Stimulated activated naive CD8-positive, alpha-beta T cell treated with anti-CD3 and anti-CD28 coated beads, Interleukin-15, Interleukin-2, amounts not matched to agents 100 U/mL and 50 U/mL, for 24 hours (primary cell): Measurements from ENCODE around the gene KCNC2.

ENCODE experiments used
- ATAC-seq: fragments of 150-1000 bp; cut with Tn5 transposase; one replicate; pipeline ENCODE4 v1.10.0; 2021
- DNase-seq: peaks from one replicate; pipeline ENCODE4 v3.0.0; 2021

The KCNC2 gene

DNA sequence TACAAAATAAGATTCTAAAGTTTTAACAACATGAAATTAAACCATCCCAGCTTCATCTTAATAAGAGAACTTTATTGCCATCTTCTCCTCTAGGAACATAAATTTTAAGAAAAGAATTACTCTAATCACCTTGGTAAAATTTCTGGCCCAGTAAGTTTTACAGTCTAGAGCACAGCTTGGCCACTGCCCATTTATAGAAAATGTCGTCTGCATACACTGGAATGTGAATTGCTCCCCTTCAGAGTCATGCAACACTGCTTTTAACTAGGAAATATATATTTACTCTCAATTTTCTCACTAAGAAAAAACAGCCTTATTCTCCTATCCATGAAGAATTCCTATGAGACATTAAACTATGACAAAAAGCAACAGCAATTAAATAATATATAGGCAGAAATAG is 48.2 kb downstream of the KCNC2 start:
- ATAC-seq (no peak), DNase-seq (no peak)

DNA sequence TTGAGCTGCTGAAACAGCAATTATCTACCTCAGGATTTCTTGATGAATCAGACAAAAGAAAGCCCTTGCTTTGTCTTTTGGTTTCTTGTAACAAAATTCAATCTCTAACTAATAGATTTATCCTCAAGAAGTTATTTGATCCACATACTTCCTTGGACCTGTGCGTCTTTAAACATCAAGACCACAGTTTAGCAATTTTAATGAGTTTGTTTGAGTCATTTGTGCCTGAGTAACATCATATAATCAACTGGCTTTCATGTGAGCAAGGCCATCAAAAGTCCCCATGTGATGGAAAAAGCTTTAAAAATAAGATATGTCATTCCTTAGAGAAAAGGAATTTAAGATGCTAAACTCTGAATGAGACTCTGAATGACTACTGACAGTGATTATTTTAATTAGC is 52.3 kb downstream of the KCNC2 start:
- DNase-seq (no peak), ATAC-seq (no peak)

DNA sequence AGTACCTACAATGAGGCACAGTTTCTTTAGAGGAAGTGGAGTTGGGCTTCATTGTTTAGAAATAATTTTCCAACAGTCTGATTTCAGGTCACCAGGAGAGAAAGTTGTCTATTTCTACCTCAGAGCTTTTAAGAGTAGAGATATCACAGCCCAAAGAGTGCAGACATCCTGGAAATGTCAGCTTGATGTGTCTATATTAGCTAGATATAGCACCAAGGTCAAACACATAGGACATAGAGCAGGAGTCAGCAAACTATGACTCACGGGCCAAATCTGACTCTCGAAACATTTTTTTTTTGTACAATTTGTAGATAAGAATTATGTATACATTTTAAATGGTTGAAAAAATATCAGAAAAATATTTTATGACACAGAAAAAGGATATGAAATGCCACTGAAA is 53.7 kb downstream of the KCNC2 start:
- no peak for ATAC-seq
- DNase-seq: no peak

DNA sequence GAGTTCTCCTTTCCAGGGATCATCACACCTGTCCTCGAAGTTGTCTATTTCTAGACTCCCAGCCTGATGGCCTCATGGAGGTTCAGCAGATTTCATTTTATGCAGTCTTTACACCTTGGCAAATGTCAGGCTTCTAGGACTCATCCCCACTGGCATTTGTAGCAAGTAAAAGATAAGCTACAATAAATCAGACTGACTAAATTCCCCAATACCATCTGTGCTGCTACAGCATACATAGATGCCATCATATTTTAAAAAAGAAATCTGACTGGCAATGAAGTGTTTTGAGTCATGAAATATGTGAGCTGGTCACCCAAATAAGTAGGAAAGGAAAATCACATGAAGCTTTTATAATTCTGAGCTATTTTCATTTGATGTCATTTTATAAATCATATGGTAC is 55.3 kb downstream of the KCNC2 start:
- ATAC-seq (no peak), DNase-seq (no peak)

DNA sequence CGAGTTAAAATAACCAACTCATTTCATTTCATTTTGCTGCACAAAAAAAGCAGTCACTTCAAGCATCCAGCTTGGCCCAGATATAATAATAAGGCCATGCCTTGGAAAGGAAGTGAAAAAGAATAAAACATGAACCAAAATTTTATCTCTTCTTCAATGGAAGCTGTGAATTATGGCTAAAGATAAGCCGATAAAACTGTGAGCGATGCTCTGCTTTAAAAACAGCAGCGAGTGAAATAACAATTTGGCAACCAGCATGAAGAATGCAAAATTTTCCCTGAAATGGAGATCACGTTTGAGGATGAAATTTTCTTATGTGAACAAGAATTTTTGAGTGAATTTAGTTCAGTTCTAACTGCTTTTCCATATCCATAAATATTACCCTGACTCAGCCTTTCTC is 70.4 kb downstream of the KCNC2 start:
- ATAC-seq: no peak
- DNase-seq: no peak

DNA sequence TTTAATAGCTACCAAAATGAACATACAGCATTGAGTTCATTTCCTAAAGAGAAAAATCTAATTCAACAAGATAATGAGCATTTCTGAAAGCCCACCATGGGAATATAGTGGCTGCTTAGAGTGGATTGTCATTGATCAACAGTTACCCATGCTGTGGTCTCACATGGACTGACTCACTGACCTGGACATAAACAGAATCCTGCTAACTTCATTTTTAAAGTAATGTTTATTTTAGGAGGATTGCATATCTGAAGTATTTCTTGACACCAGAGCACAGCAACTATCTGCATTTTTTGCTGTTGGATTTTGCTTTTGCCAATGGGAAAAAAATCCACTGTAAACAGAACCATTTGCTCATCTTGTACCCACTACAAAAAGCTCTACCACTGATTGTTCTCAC is 71.7 kb downstream of the KCNC2 start:
- no peak for ATAC-seq
- DNase-seq: no peak

DNA sequence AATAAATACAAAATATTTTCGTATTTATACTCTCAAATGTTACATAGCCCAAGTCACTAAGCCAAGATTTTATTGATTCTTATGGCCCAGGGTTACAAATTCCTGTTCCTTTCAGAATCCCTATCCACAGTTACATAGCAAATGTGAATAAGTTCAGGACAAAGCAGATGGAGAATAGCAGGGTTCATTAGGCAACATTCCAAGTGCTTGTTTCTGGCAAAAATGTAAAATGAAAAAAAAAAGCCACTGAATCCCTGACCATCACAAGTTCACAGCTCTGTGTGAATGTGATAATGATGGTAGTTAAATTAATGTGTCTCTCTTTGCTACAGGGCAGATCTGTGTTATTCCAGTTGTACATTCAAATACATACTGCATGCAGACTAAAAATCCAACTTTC is 74.6 kb downstream of the KCNC2 start:
- DNase-seq (no peak), ATAC-seq (no peak)

DNA sequence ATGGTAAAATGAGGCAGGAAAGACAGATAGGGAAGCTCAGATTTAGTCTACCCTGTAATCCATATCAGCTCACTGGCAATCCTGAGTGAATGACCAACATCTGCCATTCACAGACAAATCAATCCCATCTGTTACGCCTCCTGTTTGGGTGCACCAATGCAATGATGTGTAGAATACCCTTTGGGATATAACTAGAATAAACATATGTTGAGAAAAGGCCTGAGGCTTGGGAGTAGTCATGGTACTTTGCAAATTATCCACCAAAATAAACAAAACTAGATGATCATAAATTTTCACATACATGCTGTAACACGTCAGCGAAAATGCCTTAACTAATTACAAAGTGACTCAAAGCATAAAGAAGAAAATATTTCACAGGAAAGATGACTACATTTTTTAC is 78.8 kb downstream of the KCNC2 start:
- DNase-seq (no peak), ATAC-seq (no peak)

DNA sequence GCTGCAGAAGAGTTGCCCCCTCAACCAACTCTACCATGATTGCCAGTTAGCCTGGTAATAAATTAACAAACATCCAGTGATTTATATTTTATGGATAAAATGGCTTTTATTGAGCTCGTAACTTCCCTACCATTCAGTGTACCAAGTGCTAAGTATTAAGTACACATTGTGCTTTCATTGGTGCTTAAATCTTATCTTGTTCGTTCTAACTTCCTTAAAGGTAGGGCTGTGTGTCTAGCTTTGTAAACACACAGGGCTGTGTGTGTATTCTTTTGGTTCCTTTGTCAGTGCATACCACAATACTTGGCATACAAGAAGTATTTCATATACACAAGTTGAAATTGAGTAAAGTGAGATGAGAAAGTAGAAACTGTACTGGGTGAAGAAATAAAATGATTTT is 80.4 kb downstream of the KCNC2 start:
- ATAC-seq: no peak
- no peak for DNase-seq

DNA sequence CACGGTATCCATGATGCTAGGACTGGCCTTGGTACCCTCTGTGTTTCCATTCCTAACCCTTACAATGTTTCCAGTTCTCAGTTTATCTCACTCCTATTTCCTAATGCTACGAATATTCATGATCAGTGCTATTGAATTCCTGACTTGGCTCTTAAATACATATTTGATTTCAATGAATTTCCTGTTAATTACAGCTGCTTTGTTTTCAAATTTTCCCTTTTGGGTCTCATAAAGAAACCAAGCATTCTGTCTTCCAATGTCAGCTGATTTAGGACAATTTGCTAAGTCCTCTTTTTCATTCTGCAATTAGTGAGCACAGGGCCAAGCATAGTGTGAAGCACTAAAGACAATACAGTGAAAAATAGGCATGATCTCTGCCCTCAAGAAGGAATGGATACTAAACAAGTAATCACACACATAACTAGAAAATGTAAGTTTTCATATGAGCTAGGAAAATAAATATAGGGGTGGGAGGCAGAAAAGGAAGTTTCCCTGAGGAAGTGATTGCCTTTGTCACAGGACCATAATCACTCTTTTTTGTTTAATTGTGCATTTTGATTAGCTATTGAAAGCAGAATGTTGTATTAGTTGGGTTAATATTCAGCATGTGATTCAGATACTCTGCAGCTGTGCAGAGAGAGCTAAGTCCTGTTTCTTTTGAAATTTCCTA is 88.5 kb downstream of the KCNC2 start:
- no peak for DNase-seq
- ATAC-seq: no peak

DNA sequence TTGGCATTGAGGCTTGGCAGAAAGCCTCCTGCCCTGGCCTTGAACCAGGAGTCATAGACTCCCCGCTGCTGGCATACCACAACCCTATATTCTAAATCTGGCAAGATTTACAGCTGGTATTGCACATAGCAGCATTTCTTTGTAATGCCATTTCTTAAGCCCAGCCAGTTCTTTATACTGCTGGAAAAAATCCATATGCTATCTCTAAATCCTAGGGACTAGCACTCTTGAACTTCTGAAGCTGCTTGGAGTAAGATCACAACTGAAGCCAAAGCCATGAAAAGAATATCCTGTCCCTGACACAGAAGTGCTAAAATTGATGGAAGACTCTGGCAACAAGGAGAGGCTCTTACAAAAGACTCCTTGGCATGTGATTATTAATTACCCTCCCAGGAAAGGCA is 89.3 kb downstream of the KCNC2 start:
- no peak for DNase-seq

DNA sequence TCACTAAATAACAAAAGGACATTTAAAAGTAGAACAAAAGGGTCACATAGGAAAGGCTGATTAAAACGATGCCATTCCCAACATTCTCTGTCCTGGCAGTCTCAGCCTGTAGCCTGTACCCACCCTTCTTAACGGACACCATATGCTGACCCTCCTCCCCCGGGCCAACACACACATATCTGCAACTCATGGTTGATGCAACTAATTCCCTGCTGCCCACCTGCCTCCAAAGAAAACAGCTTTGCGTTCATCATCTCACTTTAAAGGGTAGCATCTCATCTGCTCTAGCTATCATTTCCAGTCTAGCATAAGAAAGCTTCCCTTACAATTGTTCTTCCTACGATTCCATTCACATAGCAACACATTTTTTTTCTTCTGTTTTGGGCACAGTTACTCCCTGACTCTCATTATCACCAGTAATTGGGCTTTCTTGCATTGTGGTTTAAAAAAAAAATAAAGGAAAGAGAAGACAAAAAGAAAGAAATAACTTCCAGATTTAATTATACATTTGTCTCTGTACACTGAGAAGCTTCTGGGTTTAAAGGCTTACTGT is 92.9 kb downstream of the KCNC2 start:
- DNase-seq: no peak
- ATAC-seq: no peak

More for the DNA sequence above, 89.3 kb downstream of the KCNC2 start:
- ATAC-seq: no peak

DNA sequence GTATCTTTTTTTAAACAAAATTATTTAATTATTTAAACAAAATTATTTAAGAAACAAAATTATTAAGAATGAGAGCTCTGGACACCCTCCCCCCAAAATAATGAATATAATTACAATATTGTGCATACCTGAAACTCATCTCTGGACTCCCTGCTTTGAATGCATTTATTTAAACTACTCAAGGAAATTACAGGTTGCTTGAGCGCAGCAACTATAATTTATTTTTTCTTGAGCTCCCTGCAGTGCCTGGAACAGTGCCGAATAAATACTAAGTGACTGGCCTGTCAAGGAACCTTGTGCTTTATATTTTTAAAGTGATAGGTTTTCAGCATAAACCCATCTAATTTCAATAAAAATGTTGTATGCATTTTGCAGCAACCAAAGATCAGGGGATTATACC is 93.9 kb downstream of the KCNC2 start:
- DNase-seq (no peak), ATAC-seq (no peak)

DNA sequence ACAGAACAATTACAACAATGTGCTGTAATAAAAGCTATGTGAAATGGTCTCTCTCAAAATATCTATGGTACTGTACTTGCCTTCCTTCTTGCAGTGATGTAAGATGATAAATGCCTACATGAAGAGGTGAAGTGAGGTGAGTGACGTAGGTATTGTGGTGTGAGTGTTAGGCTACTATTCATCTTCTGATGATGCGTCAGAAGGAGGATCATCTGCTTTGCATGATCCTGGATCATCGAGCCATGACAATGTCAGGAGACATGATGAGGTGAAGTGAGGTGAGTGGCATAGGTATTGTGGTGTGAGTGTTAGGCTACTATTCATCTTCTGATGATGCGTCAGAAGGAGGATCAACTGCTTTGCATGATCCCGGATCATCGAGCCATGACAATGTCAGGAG is 105.8 kb downstream of the KCNC2 start:
- DNase-seq (no peak), ATAC-seq (no peak)

DNA sequence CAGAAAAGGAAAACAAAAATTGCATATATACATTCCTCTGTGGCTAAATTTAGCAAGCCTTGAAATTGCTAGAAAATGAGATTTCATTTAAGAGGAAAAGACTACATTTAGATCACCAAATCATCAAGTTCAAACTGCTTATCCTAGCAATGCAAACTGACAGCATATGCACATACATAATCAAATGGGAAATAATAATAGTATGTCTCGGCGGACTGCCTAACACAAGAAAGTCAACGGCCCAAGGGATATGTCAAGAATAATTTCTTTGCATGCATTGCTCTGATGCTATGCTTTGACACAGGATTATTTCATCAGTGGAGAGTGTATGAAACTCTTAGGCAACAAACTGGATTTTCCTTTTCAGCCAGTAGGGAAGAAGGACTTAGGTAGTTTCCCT is 107.9 kb downstream of the KCNC2 start:
- DNase-seq (no peak), ATAC-seq (no peak)

DNA sequence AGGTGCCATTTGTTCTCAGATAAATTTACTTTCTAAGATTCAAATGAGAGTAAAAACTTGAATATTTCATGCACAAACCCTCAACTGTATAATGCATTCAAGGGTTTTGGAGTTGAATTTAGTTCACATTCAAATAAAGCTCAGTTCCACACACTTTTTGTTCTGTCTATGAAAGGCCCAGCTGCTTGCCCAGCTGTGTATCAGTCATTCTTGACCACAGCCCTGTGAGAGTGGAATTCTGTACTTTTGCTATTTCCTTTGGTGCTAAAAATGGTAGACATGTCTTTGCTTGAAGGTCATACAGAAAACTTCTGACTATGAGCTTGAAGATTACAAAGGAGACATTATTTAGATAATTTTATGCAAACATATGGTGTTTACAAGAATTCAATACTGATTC is 110.4 kb downstream of the KCNC2 start:
- DNase-seq (no peak), ATAC-seq (no peak)

DNA sequence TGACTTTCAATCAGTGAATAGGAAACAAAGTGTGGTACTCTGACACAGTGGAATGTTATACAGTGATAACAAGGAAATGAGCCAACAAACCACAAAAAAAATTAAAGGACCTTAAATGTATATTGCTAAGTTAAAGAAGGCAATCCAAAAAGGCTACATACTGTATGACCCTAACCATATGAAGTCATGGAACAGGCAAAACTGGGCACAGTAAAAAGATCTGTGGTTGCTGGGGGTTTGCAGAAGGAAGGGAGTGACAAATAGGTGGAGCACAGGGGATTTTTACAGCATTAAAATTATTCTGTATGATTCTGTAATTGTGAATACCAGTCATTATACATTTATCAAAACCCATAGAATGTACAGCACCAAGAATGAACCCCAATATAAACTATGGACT is 112.6 kb downstream of the KCNC2 start:
- peak; percentile 69 for ATAC-seq
- no peak for DNase-seq

DNA sequence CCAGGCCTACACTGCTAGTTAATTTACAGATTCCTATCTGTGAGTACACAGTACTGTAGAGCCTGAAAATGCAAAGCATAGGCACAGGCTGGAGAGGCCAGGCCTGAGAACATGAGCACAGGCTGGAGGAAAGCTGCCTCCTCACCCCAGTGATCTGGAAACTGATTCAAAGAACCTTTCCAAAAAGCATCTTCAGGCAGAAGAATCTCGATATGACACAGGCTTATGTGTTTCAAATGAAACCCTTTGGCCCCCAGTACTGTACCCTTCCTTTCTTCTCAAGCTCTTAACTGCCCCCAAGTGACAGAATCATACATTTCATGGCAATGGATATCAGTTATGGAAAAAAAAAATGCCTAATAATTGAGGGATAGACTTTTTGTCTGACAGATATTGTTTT is 122.0 kb downstream of the KCNC2 start:
- peak; percentile 57 for ATAC-seq

DNA sequence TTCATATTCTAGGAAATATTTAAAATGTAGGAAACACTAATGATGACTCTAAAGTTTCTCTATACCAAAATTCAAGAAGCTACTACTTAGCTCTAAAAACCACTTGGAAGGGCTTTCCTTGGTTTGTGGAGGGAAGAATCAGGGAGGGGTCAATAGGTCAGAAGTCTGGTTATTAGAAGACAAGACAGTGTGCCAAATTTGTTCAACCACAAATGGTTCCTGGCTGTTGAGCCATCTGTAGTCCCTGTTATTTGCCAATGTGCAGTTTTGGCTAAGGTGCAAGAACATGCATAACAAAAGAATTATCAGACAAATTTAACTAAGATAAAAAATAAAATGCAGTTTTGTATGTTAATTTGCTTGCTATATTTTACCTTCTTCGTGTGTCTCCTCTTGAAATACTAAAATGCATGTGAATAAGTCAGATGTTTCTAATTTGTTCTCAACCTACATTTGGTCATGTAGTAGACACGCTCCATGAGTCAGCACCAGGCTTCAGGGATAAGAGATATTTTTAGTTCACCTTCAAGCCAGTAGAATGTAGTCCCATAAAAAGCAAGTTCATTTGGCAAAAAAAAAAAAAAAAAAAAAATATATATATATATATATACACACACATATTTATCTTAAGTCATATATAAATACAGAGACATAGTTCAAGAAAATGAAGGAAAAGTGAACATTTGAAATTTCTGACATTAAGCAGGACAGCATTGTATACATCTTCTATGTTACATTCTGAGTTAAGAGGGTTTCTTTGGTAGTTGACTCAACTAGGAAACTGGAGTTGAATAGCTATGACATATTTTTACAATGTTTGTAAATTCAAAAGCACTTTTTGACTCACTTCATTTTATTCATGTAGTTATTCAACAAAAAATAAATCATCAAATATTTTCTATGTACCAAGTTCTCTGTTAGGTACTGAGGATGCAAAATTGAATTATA is 123.3 kb downstream of the KCNC2 start:
- DNase-seq: no peak
- no peak for ATAC-seq

More for the DNA sequence above, 122.0 kb downstream of the KCNC2 start:
- no peak for DNase-seq

DNA sequence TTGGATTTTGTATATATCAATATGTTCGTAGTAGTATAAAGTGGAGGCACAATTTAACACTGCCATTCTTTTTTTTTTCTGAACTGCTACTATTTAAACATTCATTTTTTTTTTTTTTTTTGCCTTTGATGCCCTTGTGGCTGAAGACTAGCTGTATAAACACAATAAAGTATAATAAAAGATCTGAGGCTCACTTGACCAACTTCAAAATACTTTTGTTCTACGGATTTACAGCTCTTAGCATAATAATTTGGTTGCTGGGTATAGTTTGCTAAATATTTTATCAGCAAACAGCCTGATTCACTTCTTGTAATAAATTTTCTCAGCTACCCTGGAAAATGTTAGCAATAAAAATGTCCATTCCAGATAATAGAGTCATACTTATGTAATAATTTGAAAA is 128.3 kb downstream of the KCNC2 start:
- no peak for DNase-seq
- no peak for ATAC-seq

DNA sequence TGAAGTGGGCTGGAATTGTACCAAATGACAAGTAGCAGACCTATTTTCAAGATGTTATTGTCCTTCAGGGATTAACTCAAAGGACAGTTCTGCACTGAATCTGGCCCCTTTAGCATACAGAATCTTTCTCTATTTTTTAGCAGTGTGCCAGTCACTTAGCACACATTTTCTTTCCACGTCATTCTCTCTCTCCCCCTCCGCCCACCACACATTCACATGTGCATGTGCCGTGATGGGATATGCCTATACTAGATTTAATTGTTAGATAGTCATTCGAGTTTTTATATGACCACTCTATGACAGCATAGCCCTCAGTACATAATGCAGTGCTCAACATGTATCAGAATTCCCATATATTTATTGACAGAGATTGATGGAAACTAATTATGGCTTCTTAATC is 129.1 kb downstream of the KCNC2 start:
- DNase-seq (no peak), ATAC-seq (no peak)

DNA sequence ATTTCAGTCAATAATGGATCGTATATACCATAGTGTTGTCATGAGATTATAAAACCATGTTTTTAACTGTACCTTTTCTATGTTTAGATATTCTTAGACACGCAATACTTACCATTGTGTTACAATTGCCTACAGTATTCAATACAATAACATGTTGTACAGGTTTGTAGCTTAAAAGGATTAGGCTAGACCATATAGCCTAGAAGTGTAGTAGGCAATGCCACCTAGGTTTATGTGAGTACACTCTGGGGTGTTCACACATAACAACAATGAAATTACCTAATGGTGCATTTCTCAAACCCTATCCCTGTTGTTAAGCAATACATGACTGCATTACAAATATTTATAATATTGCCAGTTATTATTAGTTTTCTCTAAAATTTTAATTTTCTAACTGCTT is 144.2 kb downstream of the KCNC2 start:
- DNase-seq (no peak), ATAC-seq (no peak)

DNA sequence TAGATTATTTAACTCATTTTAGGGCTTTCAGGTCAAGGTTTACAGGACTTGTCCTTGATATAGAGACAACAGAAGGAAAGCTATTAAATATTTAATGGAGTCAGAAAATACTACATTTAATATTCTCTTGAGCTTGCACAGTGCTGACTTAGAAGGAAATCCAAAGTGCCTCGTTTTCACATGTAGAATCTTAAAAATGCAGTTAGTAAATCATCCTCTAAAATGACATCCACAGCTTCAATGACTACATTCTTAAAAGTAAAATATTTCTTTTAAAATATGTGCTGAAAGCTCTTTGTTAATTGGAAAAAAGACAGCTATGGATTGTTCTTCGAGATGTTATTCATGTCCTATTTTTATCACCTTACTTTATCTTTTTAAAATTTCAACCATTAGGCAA is 146.9 kb downstream of the KCNC2 start:
- DNase-seq: no peak

DNA sequence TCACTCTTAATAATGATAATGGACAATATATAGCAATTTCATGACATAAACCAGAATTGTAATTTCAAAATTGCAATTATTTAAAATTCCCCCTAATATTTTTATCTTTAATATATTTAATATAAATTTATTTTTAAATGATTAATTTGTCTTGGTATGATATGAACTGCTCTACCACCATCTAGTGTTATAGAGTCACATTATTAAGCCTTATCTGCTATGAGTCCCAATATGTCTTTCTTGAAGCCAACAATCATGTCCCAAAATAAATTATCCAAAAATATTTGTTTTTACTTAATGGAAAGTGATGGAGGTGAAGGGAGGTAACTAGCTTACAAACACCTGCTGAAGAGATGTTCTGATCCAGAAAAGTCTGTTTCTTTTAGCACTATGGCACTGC is 151.4 kb downstream of the KCNC2 start:
- ATAC-seq (no peak), DNase-seq (no peak)

More for the DNA sequence above, 146.9 kb downstream of the KCNC2 start:
- ATAC-seq: no peak
